ENCODE results near the gene PRR3. TPM values are rescaled to one million over a fixed set of nuclear protein-coding genes. Genes with fewer than 3 reads are reported as not detected.

Gene PRR3
- total and polyA plus RNA-seq, 11 donors = 1.9 to 4.5 (median 3.3) TPM

- ATAC-seq = peak; percentile 98 to 99 (median 99)
- Histone ChIP-seq H3K4me1 (peaks cover 0 to 40% (median 28%) of the 10 kb centered on the region in 12 donors), H3K27me3 (no peaks in the 10 kb centered on the region), H3K27ac (peak within 1 kb of the TSS; percentile 59 to 97 (median 88)), H3K4me3 (peak within 1 kb of the TSS; percentile 43 to 95 (median 73)), H3K36me3 (peaks cover 0 to 20% (median 5%) of the 10 kb centered on the region in 9 donors), H3K9me3 (no peaks in the 10 kb centered on the region)
- WGBS, 4 donors = 0 to 1% (median 0%) methylated on average over 43 to 59 of the region's 59 CpGs
- peak in 1 of 12 donors; percentile 19 for TF ChIP-seq CTCF (IDR thresholded peaks at IDR 0.05)
- TF ChIP-seq POLR2A (IDR thresholded peaks at IDR 0.05) = peak in 1 of 2 donors; percentile 83
- DNase-seq = peak; percentile 98 to 100 (median 98)
- intact Hi-C loops (cut with DNase I) = loop anchor here in 4 of 10 donors (1.0 to 2.0 kb wide), 3 partner anchors 14 to 46 kb away; partner anchors contain the start of genes GNL1 (in 3 of the 4), PRR3 (in 2 of the 4), MRPS18B (in 1 of the 4) and PPP1R10 (in 1 of the 4)
Measured at GRCh38 chr6:30571075-30571761, 14.1 kb downstream of the PRR3 start, which contains the start of gene ABCF1. ABCF1 (plus strand) TSS chr6:30571442; CDS start chr6:30571488, 46 bp downstream.

GRCh38 chr6:30571762-30572082, 14.6 kb downstream of the PRR3 start:
- DNase-seq = no peak
- ATAC-seq = no peak
- H3K36me3 ChIP-seq = peaks cover 0 to 25% (median 10%) of the 10 kb centered on the region in 9 donors
- intact Hi-C loops (cut with DNase I) = loop anchor here in 5 of 10 donors (1.0 to 2.0 kb wide), 4 partner anchors 15 to 45 kb away; partner anchors contain the start of genes GNL1 (in 3 of the 5), PRR3 (in 2 of the 5), MRPS18B (in 1 of the 5) and PPP1R10 (in 1 of the 5)
- peaks cover 0 to 40% (median 28%) of the 10 kb centered on the region in 12 donors for H3K4me1 ChIP-seq
- peak overlapping the region; percentile 27 to 95 (median 73) for H3K4me3 ChIP-seq
- TF ChIP-seq POLR2A (IDR thresholded peaks at IDR 0.05) (no peak), CTCF (IDR thresholded peaks at IDR 0.05) (no peak)
- H3K27ac ChIP-seq = peak overlapping the region in 11 of 12 donors; percentile 80 to 97 (median 88)
- H3K9me3 ChIP-seq = no peaks in the 10 kb centered on the region
- WGBS, 4 donors = 1% methylated on average over 8 of the region's 8 CpGs
- no peaks in the 10 kb centered on the region for H3K27me3 ChIP-seq

- Histone ChIP-seq H3K9me3 (no peaks in the 10 kb centered on the region), H3K27ac (peak overlapping the region in 8 of 12 donors; percentile 84 to 97 (median 88)), H3K4me3 (peak overlapping the region; percentile 27 to 95 (median 73)), H3K27me3 (no peaks in the 10 kb centered on the region), H3K4me1 (peaks cover 0 to 40% (median 28%) of the 10 kb centered on the region in 12 donors), H3K36me3 (peaks cover 0 to 29% (median 14%) of the 10 kb centered on the region in 9 donors)
- no peak for DNase-seq
- intact Hi-C loops (cut with DNase I) = loop anchor here in 1 of 10 donors (2.0 kb wide), 1 partner anchor 21 kb away; no protein-coding TSS in a partner anchor
- TF ChIP-seq POLR2A (IDR thresholded peaks at IDR 0.05) = no peak
- no peak for TF ChIP-seq CTCF (IDR thresholded peaks at IDR 0.05)
- no peak for ATAC-seq
Measured at GRCh38 chr6:30572148-30572547, 15.1 kb downstream of the PRR3 start.

GRCh38 chr6:30573113-30573512, 16.0 kb downstream of the PRR3 start:
- DNase-seq = no peak
- Histone ChIP-seq H3K9me3 (no peaks in the 10 kb centered on the region), H3K4me3 (no peak overlapping the region), H3K27ac (no peak overlapping the region), H3K27me3 (no peaks in the 10 kb centered on the region), H3K36me3 (peaks cover 0 to 39% (median 24%) of the 10 kb centered on the region in 9 donors), H3K4me1 (peaks cover 0 to 40% (median 28%) of the 10 kb centered on the region in 12 donors)
- no peak for ATAC-seq
- intact Hi-C loops (cut with DNase I) = loop anchor here in 1 of 10 donors (2.0 kb wide), 1 partner anchor 20 kb away; no protein-coding TSS in a partner anchor
- WGBS, 4 donors = 58 to 71% (median 59%) methylated on average over 4 of the region's 4 CpGs
- TF ChIP-seq POLR2A (IDR thresholded peaks at IDR 0.05) (no peak), CTCF (IDR thresholded peaks at IDR 0.05) (no peak)

All from heart left ventricle (tissue), 16 donors.